Osteoblast (primary cell): ENCODE measurements around the gene CALCR. TPM values are rescaled to one million over a fixed set of nuclear protein-coding genes. Genes with fewer than 3 reads are reported as not detected.

Experiments
- DNase-seq: peaks from one replicate; pipeline ENCODE4 v3.0.0; 2011; ENCODE audit warnings: low spot score, mixed read lengths; ENCODE audit not compliant: insufficient read length; ENCODE audit errors: missing footprints
- H2AFZ ChIP-seq: 2 replicates; pipeline ENCODE4 v1.6.0; 2011; ENCODE audit warnings: mild to moderate bottlenecking, low read length
- H3K27ac ChIP-seq: 2 replicates; pipeline ENCODE4 v1.5.1; 2011; ENCODE audit warnings: mild to moderate bottlenecking, low read depth, low read length, moderate library complexity
- H3K27me3 ChIP-seq: 2 replicates; pipeline ENCODE4 v1.6.0; 2012; ENCODE audit warnings: mild to moderate bottlenecking, control low read depth, inconsistent platforms, low read length, moderate library complexity; ENCODE audit not compliant: insufficient read depth
- H3K36me3 ChIP-seq: 2 replicates; pipeline ENCODE4 v1.5.1; 2011; ENCODE audit warnings: mild to moderate bottlenecking, low read length, control low read depth, moderate library complexity; ENCODE audit not compliant: insufficient read depth
- H3K4me1 ChIP-seq: 2 replicates; pipeline ENCODE4 v1.5.1; 2011; ENCODE audit warnings: mild to moderate bottlenecking, low read length, control low read depth, moderate library complexity; ENCODE audit not compliant: insufficient read depth
- H3K4me2 ChIP-seq: 2 replicates; pipeline ENCODE4 v1.6.0; 2011; ENCODE audit warnings: mild to moderate bottlenecking, low read length; ENCODE audit not compliant: insufficient read depth
- H3K4me3 ChIP-seq: fragments of 200-600 bp; sonication (generic); 3 replicates; pipeline ENCODE4 v1.5.1; 2012; ENCODE audit warnings: mild to moderate bottlenecking, low read length, inconsistent platforms; ENCODE audit not compliant: insufficient read depth
- H3K79me2 ChIP-seq: 2 replicates; pipeline ENCODE4 v1.6.0; 2012; ENCODE audit warnings: mild to moderate bottlenecking, low read length, control low read depth, inconsistent platforms; ENCODE audit not compliant: insufficient read depth
- H3K9me3 ChIP-seq: 2 replicates; pipeline ENCODE4 v1.5.1; 2011; ENCODE audit warnings: low read depth, low read length, control low read depth
- H4K20me1 ChIP-seq: 2 replicates; pipeline ENCODE4 v1.6.0; 2012; ENCODE audit warnings: mild to moderate bottlenecking, low read length, control low read depth; ENCODE audit not compliant: insufficient read depth
- total RNA-seq: library from RNA; depleted of rRNA; stranded (reverse); fragments of >200 nt; gene quantifications from 2 replicates; pipeline ENCODE4 v1.2.3, GENCODE V29; 2012
- TF ChIP-seq, protein P1 (sequence below): IDR thresholded peaks from 2 replicates; pipeline ENCODE4 v1.5.1; 2011; ENCODE audit warnings: mild to moderate bottlenecking, low read depth, low read length, moderate library complexity; ENCODE audit errors: extremely low read depth

CALCR gene
- total RNA-seq, 1 donor, result not detected

DNA sequence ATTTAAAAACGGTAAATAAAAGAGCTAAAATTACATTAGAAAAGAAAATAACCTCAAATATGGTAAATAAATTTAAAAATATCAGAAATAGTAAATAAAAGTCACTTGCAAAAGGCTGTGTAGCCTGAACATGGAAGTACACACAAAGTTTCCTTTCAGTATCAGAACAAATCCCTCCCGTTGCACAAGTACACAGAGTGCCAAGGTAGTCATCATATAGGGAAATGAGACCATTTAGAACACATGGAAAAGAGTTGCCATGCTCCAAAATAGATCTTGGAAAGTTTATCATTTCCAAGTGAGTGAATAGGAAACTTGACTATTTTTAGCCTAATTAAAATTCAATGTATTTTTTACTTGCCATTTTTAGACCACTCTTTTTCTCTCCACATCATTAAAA, 11.6 kb downstream of the CALCR start:
- no peak overlapping the region for H2AFZ ChIP-seq
- TF ChIP-seq, protein P1, sequence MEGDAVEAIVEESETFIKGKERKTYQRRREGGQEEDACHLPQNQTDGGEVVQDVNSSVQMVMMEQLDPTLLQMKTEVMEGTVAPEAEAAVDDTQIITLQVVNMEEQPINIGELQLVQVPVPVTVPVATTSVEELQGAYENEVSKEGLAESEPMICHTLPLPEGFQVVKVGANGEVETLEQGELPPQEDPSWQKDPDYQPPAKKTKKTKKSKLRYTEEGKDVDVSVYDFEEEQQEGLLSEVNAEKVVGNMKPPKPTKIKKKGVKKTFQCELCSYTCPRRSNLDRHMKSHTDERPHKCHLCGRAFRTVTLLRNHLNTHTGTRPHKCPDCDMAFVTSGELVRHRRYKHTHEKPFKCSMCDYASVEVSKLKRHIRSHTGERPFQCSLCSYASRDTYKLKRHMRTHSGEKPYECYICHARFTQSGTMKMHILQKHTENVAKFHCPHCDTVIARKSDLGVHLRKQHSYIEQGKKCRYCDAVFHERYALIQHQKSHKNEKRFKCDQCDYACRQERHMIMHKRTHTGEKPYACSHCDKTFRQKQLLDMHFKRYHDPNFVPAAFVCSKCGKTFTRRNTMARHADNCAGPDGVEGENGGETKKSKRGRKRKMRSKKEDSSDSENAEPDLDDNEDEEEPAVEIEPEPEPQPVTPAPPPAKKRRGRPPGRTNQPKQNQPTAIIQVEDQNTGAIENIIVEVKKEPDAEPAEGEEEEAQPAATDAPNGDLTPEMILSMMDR, result no peak
- no peak overlapping the region for H3K27ac ChIP-seq

DNA sequence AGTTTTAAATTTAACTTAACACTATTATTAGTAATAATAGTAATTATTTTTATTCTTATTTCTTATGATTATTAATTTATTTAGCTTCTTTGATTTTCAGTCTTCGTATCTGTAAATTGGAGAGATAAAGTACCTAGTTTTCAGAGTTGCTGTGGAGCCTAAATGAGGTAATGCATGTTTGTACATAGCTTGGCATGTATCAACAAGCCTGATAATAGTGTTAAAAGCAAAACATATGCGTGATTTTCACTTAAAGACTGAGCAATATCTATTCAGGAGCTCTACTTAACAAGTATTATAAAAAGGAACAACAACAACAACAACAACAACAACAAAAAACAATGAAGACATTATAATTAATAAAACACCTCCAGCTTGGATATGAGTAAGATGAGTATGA, 12.4 kb downstream of the CALCR start:
- H2AFZ ChIP-seq, result no peak overlapping the region
- H4K20me1 ChIP-seq, result no peaks in the 10 kb centered on the region
- DNase-seq, result no peak
- H3K36me3 ChIP-seq, result no peaks in the 10 kb centered on the region
- H3K27ac ChIP-seq, result no peak overlapping the region
- H3K4me2 ChIP-seq, result no peak overlapping the region
- H3K4me3 ChIP-seq, result no peak overlapping the region
- H3K9me3 ChIP-seq, result no peaks in the 10 kb centered on the region
- TF ChIP-seq, protein P1, result no peak
- no peaks in the 10 kb centered on the region for H3K4me1 ChIP-seq
- H3K79me2 ChIP-seq, result no peaks in the 10 kb centered on the region
- peaks cover 3% of the 10 kb centered on the region for H3K27me3 ChIP-seq

More for the DNA sequence above, 11.6 kb downstream of the CALCR start:
- no peak for DNase-seq
- H3K4me1 ChIP-seq, result no peaks in the 10 kb centered on the region
- H3K27me3 ChIP-seq, result peaks cover 3% of the 10 kb centered on the region
- no peaks in the 10 kb centered on the region for H3K79me2 ChIP-seq
- no peaks in the 10 kb centered on the region for H3K36me3 ChIP-seq
- H3K9me3 ChIP-seq, result no peaks in the 10 kb centered on the region
- no peak overlapping the region for H3K4me2 ChIP-seq
- H4K20me1 ChIP-seq, result no peaks in the 10 kb centered on the region
- H3K4me3 ChIP-seq, result no peak overlapping the region

DNA sequence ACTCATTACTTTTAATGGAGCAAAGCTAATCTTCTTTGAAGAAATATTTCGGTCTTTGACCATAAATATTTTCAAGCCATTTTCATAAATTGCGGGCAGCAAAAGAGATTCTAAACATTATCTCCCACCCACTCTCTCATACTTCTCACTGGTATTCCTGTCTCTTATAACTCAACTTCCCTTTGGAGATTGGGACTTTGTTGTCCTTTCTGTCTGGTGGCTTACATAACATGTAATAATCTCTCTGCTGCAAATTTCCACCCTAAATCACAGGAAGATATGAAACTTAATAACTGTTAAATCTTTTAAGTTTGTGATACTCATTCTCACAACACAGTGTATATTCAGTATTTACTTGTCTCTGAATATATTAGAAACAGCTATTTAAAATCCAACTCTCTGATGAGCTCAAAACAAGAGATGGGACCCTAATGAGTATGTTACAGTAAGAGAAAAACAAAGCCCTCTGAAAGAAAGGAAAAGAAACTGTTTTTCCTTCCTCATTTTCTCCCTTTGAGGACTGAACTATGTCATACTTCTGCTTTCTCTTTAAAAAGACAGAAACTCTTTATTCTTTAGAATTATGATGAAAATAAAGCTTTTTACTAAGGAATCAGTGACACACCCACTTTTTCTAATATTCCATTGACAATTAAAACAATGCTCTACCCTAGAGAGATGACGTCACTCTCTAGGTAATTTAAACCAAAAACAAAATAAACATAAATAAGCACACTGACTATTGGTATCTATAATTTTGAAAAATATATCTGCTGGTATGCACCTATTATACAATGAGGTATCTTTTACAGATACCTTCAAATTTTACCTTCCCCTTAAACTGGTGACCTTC, 14.7 kb downstream of the CALCR start:
- TF ChIP-seq, protein P1, result no peak
- no peak overlapping the region for H3K4me3 ChIP-seq
- no peaks in the 10 kb centered on the region for H4K20me1 ChIP-seq
- peaks cover 3% of the 10 kb centered on the region for H3K27me3 ChIP-seq
- no peaks in the 10 kb centered on the region for H3K9me3 ChIP-seq
- H2AFZ ChIP-seq, result no peak overlapping the region
- no peak overlapping the region for H3K4me2 ChIP-seq
- H3K4me1 ChIP-seq, result no peaks in the 10 kb centered on the region
- no peak for DNase-seq
- H3K27ac ChIP-seq, result no peak overlapping the region
- no peaks in the 10 kb centered on the region for H3K79me2 ChIP-seq
- no peaks in the 10 kb centered on the region for H3K36me3 ChIP-seq

DNA sequence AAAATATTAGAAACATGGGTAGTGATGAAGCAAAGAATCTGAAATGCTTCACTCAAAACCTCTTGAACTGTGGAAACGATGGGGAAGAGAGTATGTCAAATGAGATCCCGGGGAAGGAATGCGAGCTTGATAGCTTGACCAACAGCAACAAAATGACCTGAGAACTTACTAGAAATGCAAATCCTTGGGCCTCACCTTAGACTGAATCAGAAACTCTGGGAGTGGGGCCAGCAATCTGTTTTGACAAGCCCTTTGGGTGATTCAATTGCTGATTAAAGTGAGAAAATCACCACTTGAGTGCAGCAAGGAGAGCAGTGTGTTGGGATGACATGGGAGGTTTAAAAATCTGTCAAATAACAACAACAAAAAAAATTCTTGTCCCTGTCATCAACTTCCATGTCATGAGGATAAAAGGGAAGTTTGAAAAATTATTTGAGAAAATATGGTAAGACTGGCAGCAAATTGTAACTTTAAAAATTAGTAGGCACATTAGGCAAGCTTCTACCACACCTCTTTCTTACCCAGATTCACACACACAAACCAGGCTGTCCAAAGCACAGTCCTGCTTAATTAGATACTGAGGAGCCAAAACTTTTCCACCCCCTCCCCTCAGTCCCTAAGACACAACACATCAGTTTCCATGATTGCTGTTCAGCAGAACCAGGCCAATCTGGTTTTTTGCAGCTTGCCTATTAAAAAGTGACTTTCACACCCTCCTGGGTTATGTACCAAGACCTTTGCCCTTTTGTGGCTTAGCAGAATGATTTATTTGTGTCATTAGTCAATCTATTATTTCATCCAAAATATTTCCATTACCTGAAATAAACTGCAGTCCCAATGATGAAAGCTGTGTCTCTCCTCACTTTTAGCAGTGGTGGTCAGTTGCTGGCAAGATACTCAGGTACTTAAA, 15.6 kb downstream of the CALCR start:
- Histone ChIP-seq H3K4me3 (no peak overlapping the region), H3K4me1 (no peaks in the 10 kb centered on the region), H3K36me3 (no peaks in the 10 kb centered on the region), H3K27ac (no peak overlapping the region), H2AFZ (no peak overlapping the region), H3K4me2 (no peak overlapping the region), H4K20me1 (no peaks in the 10 kb centered on the region), H3K9me3 (no peaks in the 10 kb centered on the region), H3K27me3 (peaks cover 4% of the 10 kb centered on the region), H3K79me2 (no peaks in the 10 kb centered on the region)
- TF ChIP-seq, protein P1, result no peak
- no peak for DNase-seq
